Right lobe of liver (tissue), 4 donors: ENCODE measurements around the gene PEAK1.

Source experiments
- CTCF ChIP-seq, 4 donors: fragments of 200-600 bp in 3 of 4; fragments of 450-650 bp in 1 of 4; IDR thresholded peaks; one replicate each; pipeline versions ENCODE4 v1.5.1 to v1.8.0; 2016 to 2022; ENCODE audit warnings: antibody characterized with exemption in 4 of 4, mild to moderate bottlenecking in 2 of 4
- POLR2A ChIP-seq: fragments of 450-650 bp; IDR thresholded peaks from one replicate; pipeline ENCODE4 v1.6.1; 2017; ENCODE audit warnings: antibody characterized with exemption, mild to moderate bottlenecking
- donor health status: DM: no; HTN: no; CAD: no.
- donor health status: DM: no; HTN: no; CAD: no.
- donor health status: DM: no; HTN: yes; CAD: no.

GRCh38 chr15:77375133-77375532 is 44.8 kb downstream of the PEAK1 start:
- TF ChIP-seq CTCF (IDR thresholded peaks at IDR 0.05) (no peak), POLR2A (no peak)
